CD14-positive monocyte (primary cell): ENCODE data around the gene TPRG1L. TPM values are rescaled to one million over a fixed set of nuclear protein-coding genes. Genes with fewer than 3 reads are reported as not detected.

Experiments used
- DNase-seq, 3 donors: peaks; one replicate each; pipeline ENCODE4 v3.0.0-alpha.2; 2011 to 2022
- H2AFZ ChIP-seq: 2 replicates; pipeline ENCODE4 v1.6.0; 2012; ENCODE audit warnings: mild to moderate bottlenecking, low read depth, low read length, inconsistent platforms; ENCODE audit not compliant: insufficient read depth, poor library complexity, severe bottlenecking
- H3K27ac ChIP-seq, 2 donors: 1 replicate in 1 of 2; 2 replicates in 1 of 2; pipeline ENCODE4 v1.5.1; 2012 to 2013; ENCODE audit warnings: low read length in 2 of 2, control low read depth in 1 of 2, inconsistent platforms in 1 of 2, low read depth in 1 of 2, mild to moderate bottlenecking in 1 of 2
- H3K27me3 ChIP-seq, 2 donors: one replicate each; pipeline versions ENCODE4 v1.6.0 to v1.6.1; 2011 to 2013; ENCODE audit warnings: low read length in 2 of 2; ENCODE audit not compliant: control insufficient read depth in 2 of 2, insufficient read depth in 2 of 2
- H3K36me3 ChIP-seq, 2 donors: replicated peaks in 1 of 2; 1 replicate in 1 of 2; 2 replicates in 1 of 2; pipeline versions ENCODE4 v1.5.1 to v1.6.1; 2012 to 2013; ENCODE audit warnings: low read length in 2 of 2, control low read depth in 1 of 2, inconsistent platforms in 1 of 2, mild to moderate bottlenecking in 1 of 2; ENCODE audit not compliant: insufficient read depth in 2 of 2, control insufficient read depth in 1 of 2
- H3K4me1 ChIP-seq, 2 donors: 1 replicate in 1 of 2; 2 replicates in 1 of 2; pipeline versions ENCODE4 v1.5.1 to v1.6.1; 2012 to 2013; ENCODE audit warnings: low read length in 2 of 2, control low read depth in 1 of 2, inconsistent platforms in 1 of 2, mild to moderate bottlenecking in 1 of 2, moderate library complexity in 1 of 2; ENCODE audit not compliant: insufficient read depth in 2 of 2, control insufficient read depth in 1 of 2
- H3K4me2 ChIP-seq: replicated peaks from 2 replicates; pipeline ENCODE3; 2012; ENCODE audit warnings: low read length, moderate library complexity, mild to moderate bottlenecking; ENCODE audit not compliant: poor library complexity, severe bottlenecking; ENCODE audit errors: extremely low read depth
- H3K4me3 ChIP-seq, 3 experiments: fragments of 200-600 bp in 1 of 3; sonication (generic) in 1 of 3; replicated peaks in 1 of 3; 1 replicate in 2 of 3; 2 replicates in 1 of 3; pipeline ENCODE4 v1.5.1; 2011 to 2013; ENCODE audit warnings: low read length in 3 of 3, mild to moderate bottlenecking in 3 of 3, control low read depth in 2 of 3, low read depth in 2 of 3, inconsistent platforms in 1 of 3, moderate library complexity in 1 of 3
- H3K79me2 ChIP-seq: 2 replicates; pipeline ENCODE4 v1.6.0; 2012; ENCODE audit warnings: mild to moderate bottlenecking, control low read depth, inconsistent platforms, low read length, moderate library complexity; ENCODE audit not compliant: insufficient read depth
- H3K9ac ChIP-seq: 2 replicates; pipeline ENCODE4 v1.6.0; 2017; ENCODE audit warnings: low read length, mild to moderate bottlenecking; ENCODE audit not compliant: insufficient read depth, poor library complexity, severe bottlenecking
- H3K9me3 ChIP-seq, 2 donors: replicated peaks in 1 of 2; 1 replicate in 1 of 2; 2 replicates in 1 of 2; pipeline versions ENCODE4 v1.5.1 to v1.6.1; 2012 to 2013; ENCODE audit warnings: low read length in 2 of 2, control low read depth in 1 of 2; ENCODE audit not compliant: control insufficient read depth in 1 of 2, insufficient read depth in 1 of 2
- H4K20me1 ChIP-seq: 2 replicates; pipeline ENCODE4 v1.6.0; 2012; ENCODE audit warnings: mild to moderate bottlenecking, low read length, control low read depth, moderate library complexity; ENCODE audit not compliant: insufficient read depth
- H3K27ac Mint-ChIP-seq, 7 donors: one replicate each; pipeline ENCODE4 v1.8.0; 2020; ENCODE audit warnings: mild to moderate bottlenecking in 7 of 7, mixed read lengths in 7 of 7, moderate library complexity in 6 of 7, inconsistent platforms in 2 of 7
- H3K27me3 Mint-ChIP-seq, 3 donors: one replicate each; pipeline ENCODE4 v1.8.0; 2021 to 2022; ENCODE audit warnings: low read depth in 3 of 3, mild to moderate bottlenecking in 3 of 3, mixed read lengths in 3 of 3, moderate library complexity in 3 of 3, inconsistent platforms in 1 of 3
- H3K36me3 Mint-ChIP-seq, 2 donors: one replicate each; pipeline ENCODE4 v1.8.0; 2020; ENCODE audit warnings: mixed read lengths in 2 of 2, inconsistent platforms in 1 of 2, mild to moderate bottlenecking in 1 of 2
- H3K4me1 Mint-ChIP-seq: one replicate; pipeline ENCODE4 v1.8.0; 2020; ENCODE audit warnings: mild to moderate bottlenecking, mixed read lengths
- H3K4me3 Mint-ChIP-seq, 2 donors: one replicate each; pipeline ENCODE4 v1.8.0; 2020; ENCODE audit warnings: mild to moderate bottlenecking in 2 of 2, mixed read lengths in 2 of 2, moderate library complexity in 1 of 2
- H3K9me3 Mint-ChIP-seq, 7 donors: one replicate each; pipeline ENCODE4 v1.8.0; 2020 to 2022; ENCODE audit warnings: mixed read lengths in 7 of 7, mild to moderate bottlenecking in 6 of 7, moderate library complexity in 6 of 7, inconsistent platforms in 2 of 7
- WGBS: methylation state at CpG from one replicate; pipeline ENCODE4 v1.1.5; 2013; ENCODE audit warnings: missing lambda C conversion rate; ENCODE audit not compliant: insufficient coverage; 5-methylcytosine and 5-hydroxymethylcytosine counted together
- intact Hi-C, 2 donors: fragments of 100-400 bp; cut with micrococcal nuclease; formaldehyde crosslinking; loops; one replicate each; pipeline versions ENCODE4 v1.15.0 to v1.15.1; 2023
- polyA plus RNA-seq, 3 donors: library from polyadenylated mRNA; depleted of rRNA in 1 of 3; unstranded in 2 of 3; stranded (reverse) in 1 of 3; fragments of 300-500 nt in 2 of 3; fragments of >200 nt in 1 of 3; fragmentation: Illumina TruSeq in 2 of 3; gene quantifications; 1 replicate in 2 of 3; 2 replicates in 1 of 3; pipeline ENCODE4 v1.2.3, GENCODE V29; 2012 to 2021
- TF ChIP-seq, protein P1 (sequence below): fragments of 200-600 bp; IDR thresholded peaks from one replicate; pipeline ENCODE4 v1.8.0; 2022; ENCODE audit warnings: antibody characterized with exemption, mild to moderate bottlenecking

The TPRG1L gene
- polyA plus RNA-seq, 3 donors = 16.1 to 19.7 (median 18.5) TPM

DNA sequence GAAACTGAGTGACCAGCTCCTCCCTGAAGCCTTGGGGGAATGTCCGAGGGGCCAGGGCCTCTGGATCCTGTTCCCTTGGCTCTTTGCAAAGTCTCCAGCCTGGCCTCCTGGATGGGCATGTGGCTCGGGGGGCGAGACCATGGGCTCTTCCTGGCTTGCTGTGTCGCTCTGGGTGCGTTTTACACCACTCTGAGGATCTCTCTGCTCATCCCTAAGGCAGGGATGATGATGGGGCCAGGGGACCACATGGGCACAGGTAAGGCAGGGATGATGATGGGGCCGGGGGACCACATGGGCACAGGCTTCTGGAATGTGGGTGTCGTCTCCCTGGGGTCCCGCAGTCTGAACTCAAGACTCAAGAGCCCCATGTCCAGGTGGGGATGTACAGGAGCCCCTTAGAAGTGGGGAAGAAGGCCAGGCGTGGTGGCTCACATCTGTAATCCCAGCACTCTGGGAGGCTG is 45.2 kb downstream of the TPRG1L start:
- Histone ChIP-seq H3K4me1 (peaks cover 37 to 59% of the 10 kb centered on the region in 2 donors), H4K20me1 (no peaks in the 10 kb centered on the region), H3K4me2 (no peak overlapping the region), H2AFZ (no peak overlapping the region), H3K27ac (no peak overlapping the region), H3K9ac (no peak overlapping the region), H3K9me3 (no peaks in the 10 kb centered on the region), H3K79me2 (no peaks in the 10 kb centered on the region), H3K36me3 (no peaks in the 10 kb centered on the region), H3K4me3 (no peak overlapping the region), H3K27me3 (peaks cover 0 to 2% of the 10 kb centered on the region in 2 donors)
- Mint-ChIP-seq H3K4me1 (peaks cover 43% of the 10 kb centered on the region), H3K9me3 (no peaks in the 10 kb centered on the region), H3K27me3 (peaks cover 0 to 13% (median 5%) of the 10 kb centered on the region in 3 donors), H3K4me3 (no peak overlapping the region), H3K36me3 (peaks cover 0 to 5% of the 10 kb centered on the region in 2 donors), H3K27ac (no peak overlapping the region)
- WGBS = 97% methylated on average over 7 of the region's 9 CpGs
- intact Hi-C loops = no loop called here
- no peak for DNase-seq
- TF ChIP-seq, protein P1, sequence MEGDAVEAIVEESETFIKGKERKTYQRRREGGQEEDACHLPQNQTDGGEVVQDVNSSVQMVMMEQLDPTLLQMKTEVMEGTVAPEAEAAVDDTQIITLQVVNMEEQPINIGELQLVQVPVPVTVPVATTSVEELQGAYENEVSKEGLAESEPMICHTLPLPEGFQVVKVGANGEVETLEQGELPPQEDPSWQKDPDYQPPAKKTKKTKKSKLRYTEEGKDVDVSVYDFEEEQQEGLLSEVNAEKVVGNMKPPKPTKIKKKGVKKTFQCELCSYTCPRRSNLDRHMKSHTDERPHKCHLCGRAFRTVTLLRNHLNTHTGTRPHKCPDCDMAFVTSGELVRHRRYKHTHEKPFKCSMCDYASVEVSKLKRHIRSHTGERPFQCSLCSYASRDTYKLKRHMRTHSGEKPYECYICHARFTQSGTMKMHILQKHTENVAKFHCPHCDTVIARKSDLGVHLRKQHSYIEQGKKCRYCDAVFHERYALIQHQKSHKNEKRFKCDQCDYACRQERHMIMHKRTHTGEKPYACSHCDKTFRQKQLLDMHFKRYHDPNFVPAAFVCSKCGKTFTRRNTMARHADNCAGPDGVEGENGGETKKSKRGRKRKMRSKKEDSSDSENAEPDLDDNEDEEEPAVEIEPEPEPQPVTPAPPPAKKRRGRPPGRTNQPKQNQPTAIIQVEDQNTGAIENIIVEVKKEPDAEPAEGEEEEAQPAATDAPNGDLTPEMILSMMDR = no peak

DNA sequence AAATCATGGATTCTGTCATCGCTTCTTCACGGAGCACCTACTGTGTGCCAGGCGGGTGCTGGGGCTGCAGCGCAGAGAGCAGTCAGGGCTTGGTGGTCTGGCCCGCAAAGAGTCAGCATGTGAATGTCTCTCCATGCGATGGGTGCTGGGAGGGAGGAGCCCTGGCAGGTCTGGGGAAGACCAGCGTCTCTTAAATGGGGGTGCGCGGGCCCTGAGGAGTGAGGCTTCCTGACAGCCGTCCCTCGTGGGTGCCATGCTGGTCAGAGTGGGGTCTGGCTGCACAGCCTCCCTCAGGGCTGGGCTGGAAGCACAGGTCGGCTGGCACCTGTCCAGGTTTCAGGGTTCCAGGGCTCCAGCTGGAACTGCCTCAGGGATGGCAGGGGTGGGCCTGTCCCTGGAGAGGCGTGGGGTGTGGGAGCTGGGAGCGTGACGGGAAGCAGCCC is 46.0 kb downstream of the TPRG1L start:
- Mint-ChIP-seq H3K4me1 (peaks cover 45% of the 10 kb centered on the region), H3K4me3 (no peak overlapping the region), H3K27ac (no peak overlapping the region), H3K36me3 (peaks cover 0 to 5% of the 10 kb centered on the region in 2 donors), H3K9me3 (no peaks in the 10 kb centered on the region), H3K27me3 (peaks cover 0 to 14% (median 5%) of the 10 kb centered on the region in 3 donors)
- peaks cover 0 to 2% of the 10 kb centered on the region in 2 donors for H3K27me3 ChIP-seq
- no peaks in the 10 kb centered on the region for H3K9me3 ChIP-seq
- no peak overlapping the region for H3K4me2 ChIP-seq
- no peak overlapping the region for H3K9ac ChIP-seq
- H3K27ac ChIP-seq = no peak overlapping the region
- H3K4me3 ChIP-seq = no peak overlapping the region
- no peaks in the 10 kb centered on the region for H3K36me3 ChIP-seq
- DNase-seq = no peak
- 87% methylated on average over 14 of the region's 15 CpGs for WGBS
- H2AFZ ChIP-seq = no peak overlapping the region
- no peaks in the 10 kb centered on the region for H4K20me1 ChIP-seq
- H3K79me2 ChIP-seq = no peaks in the 10 kb centered on the region
- TF ChIP-seq, protein P1 = no peak
- peaks cover 41 to 57% of the 10 kb centered on the region in 2 donors for H3K4me1 ChIP-seq
- intact Hi-C loops = no loop called here
